Neural cell (in vitro differentiated cells): ENCODE data around the gene TAMM41.
"Not testable (repeated sequence)": the region's sequence is repeated elsewhere in the genome, so short reads cannot be mapped to it uniquely, and the experiment has no call there.

Experiments
- EZH2 ChIP-seq: fragments of 200-600, 300-800 bp; shearing (Covaris generic), sonication (generic); IDR thresholded peaks from 2 replicates; pipeline ENCODE4 v1.6.1; 2014; ENCODE audit warnings: antibody characterized with exemption, low read length, borderline replicate concordance, mild to moderate bottlenecking; ENCODE audit not compliant: insufficient read depth, poor library complexity, severe bottlenecking
- MXI1 ChIP-seq: fragments of 450-650 bp; conservative IDR thresholded peaks from 2 replicates; pipeline ENCODE4 v1.6.1; 2014; ENCODE audit warnings: antibody characterized with exemption, mild to moderate bottlenecking; ENCODE audit not compliant: poor library complexity, severe bottlenecking
- POLR2AphosphoS5 ChIP-seq: IDR thresholded peaks from 2 replicates; pipeline ENCODE4 v1.6.1; 2012
- RAD21 ChIP-seq: fragments of 450-650 bp; conservative IDR thresholded peaks from 2 replicates; pipeline ENCODE4 v1.6.1; 2014; ENCODE audit warnings: antibody characterized with exemption, mild to moderate bottlenecking, moderate library complexity
- TAF1 ChIP-seq: IDR thresholded peaks from 2 replicates; pipeline ENCODE4 v1.6.1; 2012; ENCODE audit warnings: low read depth
- TF ChIP-seq, protein P1 (sequence below): fragments of 450-650 bp; IDR thresholded peaks from 2 replicates; pipeline ENCODE4 v1.5.1; 2014; ENCODE audit warnings: antibody characterized with exemption, mild to moderate bottlenecking, moderate library complexity; ENCODE audit not compliant: poor library complexity, severe bottlenecking

DNA sequence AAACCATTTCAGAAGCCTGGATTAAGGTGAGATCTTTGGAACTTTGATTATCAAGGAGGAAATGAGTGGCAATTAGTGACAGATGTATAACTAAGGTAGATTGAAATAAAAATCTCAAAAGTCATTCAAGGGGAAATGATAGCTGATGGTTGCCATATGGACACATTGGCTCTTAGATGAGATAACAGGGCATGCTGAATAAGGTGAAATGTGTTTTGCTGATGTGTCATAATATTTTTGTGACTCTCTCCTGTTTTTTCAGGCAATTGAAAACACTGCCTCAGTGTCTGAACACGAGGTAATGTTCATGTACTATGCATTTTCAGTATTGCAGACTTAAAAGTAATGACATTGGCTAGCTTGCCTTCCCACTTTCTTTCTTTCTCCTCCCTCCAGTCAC, 13.5 kb upstream of the TAMM41 start:
- not testable (repeated sequence) for TF ChIP-seq EZH2, RAD21, MXI1, TAF1, POLR2AphosphoS5
- TF ChIP-seq, protein P1, sequence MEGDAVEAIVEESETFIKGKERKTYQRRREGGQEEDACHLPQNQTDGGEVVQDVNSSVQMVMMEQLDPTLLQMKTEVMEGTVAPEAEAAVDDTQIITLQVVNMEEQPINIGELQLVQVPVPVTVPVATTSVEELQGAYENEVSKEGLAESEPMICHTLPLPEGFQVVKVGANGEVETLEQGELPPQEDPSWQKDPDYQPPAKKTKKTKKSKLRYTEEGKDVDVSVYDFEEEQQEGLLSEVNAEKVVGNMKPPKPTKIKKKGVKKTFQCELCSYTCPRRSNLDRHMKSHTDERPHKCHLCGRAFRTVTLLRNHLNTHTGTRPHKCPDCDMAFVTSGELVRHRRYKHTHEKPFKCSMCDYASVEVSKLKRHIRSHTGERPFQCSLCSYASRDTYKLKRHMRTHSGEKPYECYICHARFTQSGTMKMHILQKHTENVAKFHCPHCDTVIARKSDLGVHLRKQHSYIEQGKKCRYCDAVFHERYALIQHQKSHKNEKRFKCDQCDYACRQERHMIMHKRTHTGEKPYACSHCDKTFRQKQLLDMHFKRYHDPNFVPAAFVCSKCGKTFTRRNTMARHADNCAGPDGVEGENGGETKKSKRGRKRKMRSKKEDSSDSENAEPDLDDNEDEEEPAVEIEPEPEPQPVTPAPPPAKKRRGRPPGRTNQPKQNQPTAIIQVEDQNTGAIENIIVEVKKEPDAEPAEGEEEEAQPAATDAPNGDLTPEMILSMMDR: not testable (repeated sequence)
